DND-41 (cell line): Measurements from ENCODE around the gene RABL2A.

ENCODE experiments used
- EZH2 ChIP-seq: IDR thresholded peaks from 3 replicates; pipeline ENCODE4 v1.6.1; 2012; ENCODE audit warnings: borderline replicate concordance, low read depth, mild to moderate bottlenecking, moderate library complexity, low read length, inconsistent platforms; ENCODE audit not compliant: severe bottlenecking
- TF ChIP-seq, protein P1 (sequence below): IDR thresholded peaks from 2 replicates; pipeline ENCODE4 v1.5.1; 2012; ENCODE audit warnings: borderline replicate concordance, low read length, moderate library complexity, mild to moderate bottlenecking; ENCODE audit not compliant: poor library complexity, severe bottlenecking; ENCODE audit errors: extremely low read depth

DNA sequence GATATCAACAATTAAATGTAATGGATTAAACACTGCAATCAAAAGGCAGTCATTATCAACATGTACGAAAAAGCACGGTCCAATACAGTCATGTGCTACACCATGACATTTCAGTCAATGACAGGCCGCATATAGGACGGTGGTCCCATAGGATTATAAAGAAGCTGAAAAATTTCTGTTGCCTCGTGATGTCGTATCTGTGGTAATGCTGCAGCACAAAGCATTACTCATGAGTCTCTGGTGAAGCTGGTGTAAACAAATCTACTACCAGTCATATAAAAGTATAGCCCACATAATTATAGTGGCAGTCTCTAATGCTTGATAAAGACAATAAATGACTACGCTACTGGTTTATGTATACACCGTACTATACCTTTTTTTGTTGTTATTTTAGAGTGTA, 58.4 kb downstream of the RABL2A start:
- TF ChIP-seq, protein P1, sequence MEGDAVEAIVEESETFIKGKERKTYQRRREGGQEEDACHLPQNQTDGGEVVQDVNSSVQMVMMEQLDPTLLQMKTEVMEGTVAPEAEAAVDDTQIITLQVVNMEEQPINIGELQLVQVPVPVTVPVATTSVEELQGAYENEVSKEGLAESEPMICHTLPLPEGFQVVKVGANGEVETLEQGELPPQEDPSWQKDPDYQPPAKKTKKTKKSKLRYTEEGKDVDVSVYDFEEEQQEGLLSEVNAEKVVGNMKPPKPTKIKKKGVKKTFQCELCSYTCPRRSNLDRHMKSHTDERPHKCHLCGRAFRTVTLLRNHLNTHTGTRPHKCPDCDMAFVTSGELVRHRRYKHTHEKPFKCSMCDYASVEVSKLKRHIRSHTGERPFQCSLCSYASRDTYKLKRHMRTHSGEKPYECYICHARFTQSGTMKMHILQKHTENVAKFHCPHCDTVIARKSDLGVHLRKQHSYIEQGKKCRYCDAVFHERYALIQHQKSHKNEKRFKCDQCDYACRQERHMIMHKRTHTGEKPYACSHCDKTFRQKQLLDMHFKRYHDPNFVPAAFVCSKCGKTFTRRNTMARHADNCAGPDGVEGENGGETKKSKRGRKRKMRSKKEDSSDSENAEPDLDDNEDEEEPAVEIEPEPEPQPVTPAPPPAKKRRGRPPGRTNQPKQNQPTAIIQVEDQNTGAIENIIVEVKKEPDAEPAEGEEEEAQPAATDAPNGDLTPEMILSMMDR: no peak
- no peak for TF ChIP-seq EZH2
